ENCODE measurements around the gene STAM2. TPM values are rescaled to one million over a fixed set of nuclear protein-coding genes. Genes with fewer than 3 reads are reported as not detected.
"Not testable (repeated sequence)": the region's sequence is repeated elsewhere in the genome, so short reads cannot be mapped to it uniquely, and the experiment has no call there.

Gene STAM2
- total RNA-seq, 1 experiment from 2014 or later = 27.6 TPM

- CTCF ChIA-PET = interaction anchor here (0.6 to 0.7 kb wide), 3 partner anchors 10 to 96 kb away, joined by 3 read pairs; no protein-coding TSS in a partner anchor
- peaks cover 14% of the 10 kb centered on the region for H3K36me3 Mint-ChIP-seq (ENCODE audit: insufficient read depth, unreplicated experiment)
Observed at GRCh38 chr2:152122161-152122560, 53.4 kb downstream of the STAM2 start.

GRCh38 chr2:152120430-152120829, 55.1 kb downstream of the STAM2 start:
- intact Hi-C loops (cut with micrococcal nuclease) = no loop called here
- Mint-ChIP-seq H3K36me3 (ENCODE audit: insufficient read depth, unreplicated experiment) (peaks cover 14% of the 10 kb centered on the region), H3K4me1 (ENCODE audit: insufficient read depth, unreplicated experiment) (no peaks in the 10 kb centered on the region), H3K27ac (ENCODE audit: low read depth, unreplicated experiment) (no peak overlapping the region), H3K9me3 (ENCODE audit: unreplicated experiment) (no peaks in the 10 kb centered on the region), H3K27me3 (ENCODE audit: insufficient read depth, unreplicated experiment) (no peaks in the 10 kb centered on the region), H3K4me3 (ENCODE audit: unreplicated experiment) (no peak overlapping the region)
- no peak for TF ChIP-seq CTCF (IDR thresholded peaks at IDR 0.05; ENCODE audit: unreplicated experiment)
- no peak for DNase-seq (ENCODE audit: unreplicated experiment)
- BruUV-seq (replicated peaks) = no TSS peak
- ChIA-PET CTCF (interaction anchor here (0.6 to 1.4 kb wide), 3 partner anchors 38 to 93 kb away, joined by 3 to 4 read pairs (median 3); no protein-coding TSS in a partner anchor), POLR2A (no interaction called here)

More at GRCh38 chr2:152122161-152122560, 53.4 kb downstream of the STAM2 start:
- Mint-ChIP-seq H3K4me3 (ENCODE audit: unreplicated experiment) (no peak overlapping the region), H3K27me3 (ENCODE audit: insufficient read depth, unreplicated experiment) (no peaks in the 10 kb centered on the region), H3K9me3 (ENCODE audit: unreplicated experiment) (no peaks in the 10 kb centered on the region), H3K4me1 (ENCODE audit: insufficient read depth, unreplicated experiment) (no peaks in the 10 kb centered on the region), H3K27ac (ENCODE audit: low read depth, unreplicated experiment) (no peak overlapping the region)
- no peak for TF ChIP-seq CTCF (IDR thresholded peaks at IDR 0.05; ENCODE audit: unreplicated experiment)
- DNase-seq (ENCODE audit: unreplicated experiment) = no peak
- POLR2A ChIA-PET = interaction anchor here (0.6 kb wide), 1 partner anchor 26 kb away, joined by 3 read pairs; no protein-coding TSS in a partner anchor
- intact Hi-C loops (cut with micrococcal nuclease) = no loop called here
- BruUV-seq (replicated peaks) = no TSS peak

- CTCF ChIA-PET = interaction anchor here (0.6 to 1.4 kb wide), 3 partner anchors 79 to 627 kb away, joined by 3 to 4 read pairs (median 3); no protein-coding TSS in a partner anchor
- TF ChIP-seq CTCF (IDR thresholded peaks at IDR 0.05; ENCODE audit: unreplicated experiment) = peak; percentile 11
- POLR2A ChIA-PET = interaction anchor here (0.9 kb wide), 1 partner anchor 8 kb away, joined by 5 read pairs; no protein-coding TSS in a partner anchor
- BruUV-seq (replicated peaks) = no TSS peak
- Mint-ChIP-seq H3K27ac (ENCODE audit: low read depth, unreplicated experiment) (no peak overlapping the region), H3K27me3 (ENCODE audit: insufficient read depth, unreplicated experiment) (no peaks in the 10 kb centered on the region), H3K9me3 (ENCODE audit: unreplicated experiment) (no peaks in the 10 kb centered on the region), H3K36me3 (ENCODE audit: insufficient read depth, unreplicated experiment) (peaks cover 11% of the 10 kb centered on the region), H3K4me1 (ENCODE audit: insufficient read depth, unreplicated experiment) (no peaks in the 10 kb centered on the region), H3K4me3 (ENCODE audit: unreplicated experiment) (no peak overlapping the region)
- DNase-seq (ENCODE audit: unreplicated experiment) = no peak
- intact Hi-C loops (cut with micrococcal nuclease) = no loop called here
Observed at GRCh38 chr2:152115952-152116351, 59.6 kb downstream of the STAM2 start.

GRCh38 chr2:152114366-152114765, 61.2 kb downstream of the STAM2 start:
- TF ChIP-seq CTCF (IDR thresholded peaks at IDR 0.05; ENCODE audit: unreplicated experiment) = no peak
- intact Hi-C loops (cut with micrococcal nuclease) = no loop called here
- BruUV-seq (replicated peaks) = no TSS peak
- no peaks in the 10 kb centered on the region for H3K4me1 Mint-ChIP-seq (ENCODE audit: insufficient read depth, unreplicated experiment)
- peaks cover 6% of the 10 kb centered on the region for H3K36me3 Mint-ChIP-seq (ENCODE audit: insufficient read depth, unreplicated experiment)
- DNase-seq (ENCODE audit: unreplicated experiment) = no peak
- H3K4me3 Mint-ChIP-seq (ENCODE audit: unreplicated experiment) = no peak overlapping the region
- ChIA-PET POLR2A (no interaction called here), CTCF (interaction anchor here (1.4 kb wide), 1 partner anchor 77 kb away, joined by 4 read pairs; no protein-coding TSS in a partner anchor)
- no peaks in the 10 kb centered on the region for H3K27me3 Mint-ChIP-seq (ENCODE audit: insufficient read depth, unreplicated experiment)
- H3K9me3 Mint-ChIP-seq (ENCODE audit: unreplicated experiment) = no peaks in the 10 kb centered on the region
- H3K27ac Mint-ChIP-seq (ENCODE audit: low read depth, unreplicated experiment) = no peak overlapping the region

- H3K4me3 Mint-ChIP-seq (ENCODE audit: unreplicated experiment); H3K4me1 Mint-ChIP-seq (ENCODE audit: insufficient read depth, unreplicated experiment); intact Hi-C loops (cut with micrococcal nuclease); CTCF ChIA-PET; H3K27ac Mint-ChIP-seq (ENCODE audit: low read depth, unreplicated experiment); H3K36me3 Mint-ChIP-seq (ENCODE audit: insufficient read depth, unreplicated experiment); DNase-seq (ENCODE audit: unreplicated experiment); H3K9me3 Mint-ChIP-seq (ENCODE audit: unreplicated experiment); BruUV-seq (replicated peaks); H3K27me3 Mint-ChIP-seq (ENCODE audit: insufficient read depth, unreplicated experiment): not testable (repeated sequence)
- POLR2A ChIA-PET = interaction anchor here (0.6 kb wide), 1 partner anchor 64 kb away, joined by 3 read pairs; no protein-coding TSS in a partner anchor
Observed at GRCh38 chr2:152107140-152107539, 68.4 kb downstream of the STAM2 start.

All from MCF 10A (cell line).